MM.1S (cell line): ENCODE results near the gene SLC1A2.

ENCODE experiments used
- EZH2phosphoT487 ChIP-seq: fragments of 300-600 bp; sonication (generic); IDR thresholded peaks from 2 replicates; pipeline ENCODE4 v1.6.1; 2018; ENCODE audit warnings: antibody characterized with exemption, low read length
- TF ChIP-seq, protein P1 (sequence below): fragments of 300-600 bp; sonication (generic); IDR thresholded peaks from 2 replicates; pipeline ENCODE4 v1.5.1; 2016; ENCODE audit warnings: antibody characterized with exemption, low read length, mixed read lengths

DNA sequence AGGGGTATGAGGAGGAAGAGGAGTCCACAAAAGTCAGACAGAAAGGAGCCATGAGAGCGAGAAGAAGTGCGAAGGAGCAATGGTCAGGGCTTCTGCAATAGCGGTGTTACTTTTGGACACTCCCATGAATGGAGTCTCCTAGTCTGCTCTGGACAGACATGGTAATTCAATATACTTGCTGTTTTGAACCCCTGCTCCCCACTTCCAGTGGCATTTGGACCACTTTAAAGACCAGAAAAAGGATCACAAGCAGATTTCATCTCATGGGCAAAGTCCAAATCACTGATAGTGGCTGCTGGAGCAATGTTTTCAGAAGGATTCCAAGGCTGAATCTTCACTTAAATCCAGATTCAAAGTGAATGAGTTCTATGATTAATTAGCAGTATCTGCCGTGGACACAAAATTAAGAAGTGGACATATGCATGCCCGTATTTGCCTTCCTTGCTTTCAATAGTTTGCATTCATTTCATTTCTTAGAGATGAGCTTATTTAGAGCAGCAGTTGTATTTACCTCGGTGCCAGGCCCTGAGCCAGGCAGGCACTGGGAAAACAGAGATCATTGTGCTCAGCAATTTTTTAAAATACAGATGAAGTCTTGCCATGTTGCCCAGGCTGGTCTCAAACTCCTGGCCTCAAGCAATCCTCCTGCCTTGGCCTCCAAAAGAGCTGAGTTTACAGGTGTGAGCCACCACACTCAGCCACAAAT lies 72.0 kb downstream of the SLC1A2 start:
- TF ChIP-seq, protein P1, sequence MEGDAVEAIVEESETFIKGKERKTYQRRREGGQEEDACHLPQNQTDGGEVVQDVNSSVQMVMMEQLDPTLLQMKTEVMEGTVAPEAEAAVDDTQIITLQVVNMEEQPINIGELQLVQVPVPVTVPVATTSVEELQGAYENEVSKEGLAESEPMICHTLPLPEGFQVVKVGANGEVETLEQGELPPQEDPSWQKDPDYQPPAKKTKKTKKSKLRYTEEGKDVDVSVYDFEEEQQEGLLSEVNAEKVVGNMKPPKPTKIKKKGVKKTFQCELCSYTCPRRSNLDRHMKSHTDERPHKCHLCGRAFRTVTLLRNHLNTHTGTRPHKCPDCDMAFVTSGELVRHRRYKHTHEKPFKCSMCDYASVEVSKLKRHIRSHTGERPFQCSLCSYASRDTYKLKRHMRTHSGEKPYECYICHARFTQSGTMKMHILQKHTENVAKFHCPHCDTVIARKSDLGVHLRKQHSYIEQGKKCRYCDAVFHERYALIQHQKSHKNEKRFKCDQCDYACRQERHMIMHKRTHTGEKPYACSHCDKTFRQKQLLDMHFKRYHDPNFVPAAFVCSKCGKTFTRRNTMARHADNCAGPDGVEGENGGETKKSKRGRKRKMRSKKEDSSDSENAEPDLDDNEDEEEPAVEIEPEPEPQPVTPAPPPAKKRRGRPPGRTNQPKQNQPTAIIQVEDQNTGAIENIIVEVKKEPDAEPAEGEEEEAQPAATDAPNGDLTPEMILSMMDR: no peak
- no peak for TF ChIP-seq EZH2phosphoT487
